Mesendoderm (in vitro differentiated cells): ENCODE results near the gene ZDHHC12.

Source experiments
- DNase-seq: peaks from one replicate; pipeline ENCODE4 v3.0.0; 2013
- H2AK5ac ChIP-seq: 2 replicates; pipeline ENCODE4 v1.6.1; 2013; ENCODE audit warnings: low read length, inconsistent platforms
- H2BK120ac ChIP-seq: 2 replicates; pipeline ENCODE4 v1.6.1; 2013; ENCODE audit warnings: low read depth, mild to moderate bottlenecking, low read length, moderate library complexity, mixed read lengths
- H2BK15ac ChIP-seq: replicated peaks from 2 replicates; pipeline ENCODE4 v1.6.1; 2013; ENCODE audit warnings: low read depth, mild to moderate bottlenecking, moderate library complexity
- H2BK5ac ChIP-seq: 2 replicates; pipeline ENCODE4 v1.6.1; 2013; ENCODE audit warnings: low read length, inconsistent platforms
- H3K18ac ChIP-seq: 2 replicates; pipeline ENCODE4 v1.6.1; 2013; ENCODE audit warnings: mild to moderate bottlenecking, low read length, mixed read lengths
- H3K23ac ChIP-seq: one replicate; pipeline ENCODE4 v1.6.1; 2013; ENCODE audit warnings: low read length
- H3K27ac ChIP-seq: 2 replicates; pipeline ENCODE4 v1.5.1; 2013; ENCODE audit warnings: low read depth, mild to moderate bottlenecking, inconsistent platforms, low read length, moderate library complexity
- H3K27me3 ChIP-seq: 2 replicates; pipeline ENCODE4 v1.6.1; 2013; ENCODE audit warnings: low read length, control low read depth, mild to moderate bottlenecking, inconsistent platforms; ENCODE audit not compliant: insufficient read depth, poor library complexity
- H3K36me3 ChIP-seq: 2 replicates; pipeline ENCODE4 v1.6.1; 2013; ENCODE audit warnings: low read length, inconsistent platforms; ENCODE audit not compliant: control insufficient read depth, insufficient read depth
- H3K4ac ChIP-seq: one replicate; pipeline ENCODE4 v1.6.1; 2013; ENCODE audit warnings: low read depth, mild to moderate bottlenecking, low read length, moderate library complexity
- H3K4me1 ChIP-seq: 2 replicates; pipeline ENCODE4 v1.6.1; 2013; ENCODE audit warnings: low read depth, low read length, inconsistent platforms; ENCODE audit not compliant: control insufficient read depth
- H3K4me2 ChIP-seq: 2 replicates; pipeline ENCODE4 v1.6.1; 2013; ENCODE audit warnings: low read length
- H3K4me3 ChIP-seq: 2 replicates; pipeline ENCODE4 v1.5.1; 2013; ENCODE audit warnings: mild to moderate bottlenecking, low read length
- H3K56ac ChIP-seq: one replicate; pipeline ENCODE4 v1.6.1; 2013; ENCODE audit warnings: low read length
- H3K79me1 ChIP-seq: 2 replicates; pipeline ENCODE4 v1.6.1; 2013; ENCODE audit warnings: low read length, inconsistent platforms
- H3K79me2 ChIP-seq: 2 replicates; pipeline ENCODE4 v1.6.1; 2013; ENCODE audit warnings: mild to moderate bottlenecking, low read length; ENCODE audit not compliant: control insufficient read depth, insufficient read depth
- H3K9ac ChIP-seq: 2 replicates; pipeline ENCODE4 v1.6.1; 2013; ENCODE audit warnings: low read length, inconsistent platforms
- H4K5ac ChIP-seq: one replicate; pipeline ENCODE4 v1.6.1; 2013; ENCODE audit warnings: low read length
- H4K8ac ChIP-seq: one replicate; pipeline ENCODE4 v1.6.1; 2013; ENCODE audit warnings: low read depth, mild to moderate bottlenecking, control low read depth, low read length, moderate library complexity
- WGBS: extraction: QIAGEN DNeasy Blood & Tissue Kit; methylation state at CpG from one replicate; pipeline ENCODE4 v1.1.7; 2013; ENCODE audit warnings: low lambda C conversion rate, missing lambda C conversion rate; ENCODE audit not compliant: insufficient coverage; ENCODE audit errors: extremely low coverage; 5-methylcytosine and 5-hydroxymethylcytosine counted together

ZDHHC12 gene

GRCh38 chr9:128750926-128751595 lies 27.1 kb upstream of the ZDHHC12 start:
- no peaks in the 10 kb centered on the region for H3K36me3 ChIP-seq
- no peak overlapping the region for H3K4me3 ChIP-seq
- H2BK15ac ChIP-seq, result no peak overlapping the region
- no peak for DNase-seq
- H2BK120ac ChIP-seq, result no peak overlapping the region
- H3K9ac ChIP-seq, result no peak overlapping the region
- no peak overlapping the region for H2BK5ac ChIP-seq
- H2AK5ac ChIP-seq, result no peak overlapping the region
- H3K27me3 ChIP-seq, result no peaks in the 10 kb centered on the region
- H3K79me2 ChIP-seq, result no peaks in the 10 kb centered on the region
- no peaks in the 10 kb centered on the region for H3K79me1 ChIP-seq
- no peak overlapping the region for H3K27ac ChIP-seq
- H3K56ac ChIP-seq, result no peak overlapping the region
- H4K8ac ChIP-seq, result no peak overlapping the region
- H3K4me2 ChIP-seq, result no peak overlapping the region
- H3K4ac ChIP-seq, result no peak overlapping the region
- no peak overlapping the region for H3K23ac ChIP-seq
- no CpG with 5 or more reads among the region's 22 CpGs for WGBS
- no peaks in the 10 kb centered on the region for H3K4me1 ChIP-seq
- no peak overlapping the region for H3K18ac ChIP-seq
- no peak overlapping the region for H4K5ac ChIP-seq

GRCh38 chr9:128747241-128747640 lies 23.3 kb upstream of the ZDHHC12 start:
- H3K4me3 ChIP-seq, result no peak overlapping the region
- no CpG with 5 or more reads among the region's 1 CpG for WGBS
- no peak for DNase-seq

GRCh38 chr9:128743421-128743820 lies 19.5 kb upstream of the ZDHHC12 start:
- no peak overlapping the region for H3K4ac ChIP-seq
- no peak overlapping the region for H2BK15ac ChIP-seq

More at GRCh38 chr9:128747241-128747640, 23.3 kb upstream of the ZDHHC12 start:
- Histone ChIP-seq H2BK120ac (no peak overlapping the region), H2BK5ac (no peak overlapping the region), H3K9ac (no peak overlapping the region), H2BK15ac (no peak overlapping the region), H4K5ac (no peak overlapping the region), H2AK5ac (no peak overlapping the region), H3K36me3 (no peaks in the 10 kb centered on the region), H3K79me1 (no peaks in the 10 kb centered on the region), H3K23ac (no peak overlapping the region), H3K18ac (no peak overlapping the region), H3K27me3 (no peaks in the 10 kb centered on the region), H3K56ac (no peak overlapping the region), H3K79me2 (no peaks in the 10 kb centered on the region), H3K4me2 (no peak overlapping the region), H3K27ac (no peak overlapping the region), H4K8ac (no peak overlapping the region), H3K4me1 (no peaks in the 10 kb centered on the region), H3K4ac (no peak overlapping the region)

GRCh38 chr9:128742401-128742800 lies 18.5 kb upstream of the ZDHHC12 start:
- Histone ChIP-seq H2AK5ac (no peak overlapping the region), H3K79me2 (no peaks in the 10 kb centered on the region), H3K27me3 (no peaks in the 10 kb centered on the region), H3K4me3 (no peak overlapping the region), H2BK120ac (no peak overlapping the region), H3K4me1 (no peaks in the 10 kb centered on the region), H3K18ac (no peak overlapping the region), H4K5ac (no peak overlapping the region), H3K36me3 (no peaks in the 10 kb centered on the region), H3K79me1 (no peaks in the 10 kb centered on the region), H3K27ac (no peak overlapping the region), H4K8ac (no peak overlapping the region), H2BK5ac (no peak overlapping the region), H3K23ac (no peak overlapping the region), H3K56ac (no peak overlapping the region), H2BK15ac (no peak overlapping the region), H3K9ac (no peak overlapping the region), H3K4me2 (no peak overlapping the region), H3K4ac (no peak overlapping the region)
- DNase-seq, result no peak
- WGBS, result no CpG with 5 or more reads among the region's 20 CpGs

More at GRCh38 chr9:128743421-128743820, 19.5 kb upstream of the ZDHHC12 start:
- H3K27me3 ChIP-seq, result no peaks in the 10 kb centered on the region
- no peaks in the 10 kb centered on the region for H3K36me3 ChIP-seq
- H3K4me2 ChIP-seq, result no peak overlapping the region
- no peak overlapping the region for H3K18ac ChIP-seq
- DNase-seq, result no peak
- H2BK120ac ChIP-seq, result no peak overlapping the region
- no peaks in the 10 kb centered on the region for H3K79me1 ChIP-seq
- no CpG with 5 or more reads among the region's 1 CpG for WGBS
- no peak overlapping the region for H3K9ac ChIP-seq
- H4K8ac ChIP-seq, result no peak overlapping the region
- no peak overlapping the region for H3K27ac ChIP-seq
- no peak overlapping the region for H2AK5ac ChIP-seq
- H3K4me1 ChIP-seq, result no peaks in the 10 kb centered on the region
- no peak overlapping the region for H2BK5ac ChIP-seq
- no peak overlapping the region for H3K4me3 ChIP-seq
- H3K23ac ChIP-seq, result no peak overlapping the region
- no peak overlapping the region for H4K5ac ChIP-seq
- H3K79me2 ChIP-seq, result no peaks in the 10 kb centered on the region
- H3K56ac ChIP-seq, result no peak overlapping the region

- H3K23ac ChIP-seq, result no peak overlapping the region
- H3K36me3 ChIP-seq, result no peaks in the 10 kb centered on the region
- no peak overlapping the region for H3K18ac ChIP-seq
- H3K79me1 ChIP-seq, result no peaks in the 10 kb centered on the region
- H3K27ac ChIP-seq, result no peak overlapping the region
- H2BK15ac ChIP-seq, result no peak overlapping the region
- H3K27me3 ChIP-seq, result no peaks in the 10 kb centered on the region
- H3K9ac ChIP-seq, result no peak overlapping the region
- H3K4me1 ChIP-seq, result no peaks in the 10 kb centered on the region
- no peak for DNase-seq
- H2BK120ac ChIP-seq, result no peak overlapping the region
- H2AK5ac ChIP-seq, result no peak overlapping the region
- no peaks in the 10 kb centered on the region for H3K79me2 ChIP-seq
- no peak overlapping the region for H2BK5ac ChIP-seq
- no peak overlapping the region for H3K56ac ChIP-seq
- H3K4ac ChIP-seq, result no peak overlapping the region
- WGBS, result no CpG with 5 or more reads among the region's 2 CpGs
- H4K5ac ChIP-seq, result no peak overlapping the region
- H4K8ac ChIP-seq, result no peak overlapping the region
- no peak overlapping the region for H3K4me3 ChIP-seq
- no peak overlapping the region for H3K4me2 ChIP-seq
Measured at GRCh38 chr9:128735373-128735772, 11.4 kb upstream of the ZDHHC12 start.

GRCh38 chr9:128733256-128733655 lies 9.3 kb upstream of the ZDHHC12 start:
- H4K8ac ChIP-seq, result no peak overlapping the region
- H3K27me3 ChIP-seq, result no peaks in the 10 kb centered on the region
- H2BK5ac ChIP-seq, result no peak overlapping the region
- no peaks in the 10 kb centered on the region for H3K4me1 ChIP-seq
- no peak overlapping the region for H2AK5ac ChIP-seq
- no peak overlapping the region for H2BK120ac ChIP-seq
- H3K79me1 ChIP-seq, result no peaks in the 10 kb centered on the region
- H3K4me3 ChIP-seq, result no peak overlapping the region
- peak overlapping the region; percentile 81 for H3K56ac ChIP-seq
- DNase-seq, result peak; percentile 99
- H2BK15ac ChIP-seq, result no peak overlapping the region
- H3K23ac ChIP-seq, result no peak overlapping the region
- H3K79me2 ChIP-seq, result no peaks in the 10 kb centered on the region
- no peak overlapping the region for H3K4me2 ChIP-seq
- H3K18ac ChIP-seq, result no peak overlapping the region
- H3K9ac ChIP-seq, result peak overlapping the region; percentile 58
- H4K5ac ChIP-seq, result peak overlapping the region; percentile 71
- no peak overlapping the region for H3K4ac ChIP-seq
- no peak overlapping the region for H3K27ac ChIP-seq
- H3K36me3 ChIP-seq, result no peaks in the 10 kb centered on the region
- no CpG with 5 or more reads among the region's 9 CpGs for WGBS
